DLD1 (cell line): ENCODE data around the gene TUBB4A.

Experiments
- in situ Hi-C: cut with HindIII; loops from 2 replicates; pipeline ENCODE4 v1.10.0; 2017; ENCODE audit warnings: low sequenced_read_pairs

TUBB4A gene

GRCh38 chr19:6498294-6499036 is 3.6 kb downstream of the TUBB4A start:
- in situ Hi-C loops, result no loop called here

GRCh38 chr19:6495947-6496346 is 6.2 kb downstream of the TUBB4A start:
- in situ Hi-C loops, result no loop called here

- in situ Hi-C loops, result no loop called here
Observed at GRCh38 chr19:6494438-6495036, 7.6 kb downstream of the TUBB4A start.

GRCh38 chr19:6491802-6492592 is 10.1 kb downstream of the TUBB4A start:
- in situ Hi-C loops, result no loop called here

- in situ Hi-C loops, result no loop called here
Observed at GRCh38 chr19:6490134-6490533, 12.0 kb downstream of the TUBB4A start.

- in situ Hi-C loops, result no loop called here
Observed at GRCh38 chr19:6489278-6490061, 12.6 kb downstream of the TUBB4A start.

- in situ Hi-C loops, result no loop called here
Observed at GRCh38 chr19:6484831-6485230, 17.3 kb downstream of the TUBB4A start.

- in situ Hi-C loops, result no loop called here
Observed at GRCh38 chr19:6484230-6484629, 17.9 kb downstream of the TUBB4A start.

GRCh38 chr19:6483235-6483634 is 18.9 kb downstream of the TUBB4A start:
- in situ Hi-C loops, result no loop called here

GRCh38 chr19:6482343-6482686 is 19.8 kb downstream of the TUBB4A start:
- in situ Hi-C loops, result no loop called here

- in situ Hi-C loops, result no loop called here
Observed at GRCh38 chr19:6481541-6482342, 20.4 kb downstream of the TUBB4A start, which contains the start of gene DENND1C. Gene DENND1C (minus strand): TSS chr19:6481787. CDS start chr19:6481695, 92 bp downstream.

GRCh38 chr19:6480848-6481415 is 21.2 kb downstream of the TUBB4A start:
- in situ Hi-C loops, result no loop called here

- in situ Hi-C loops, result no loop called here
Observed at GRCh38 chr19:6479836-6480398, 22.2 kb downstream of the TUBB4A start.

GRCh38 chr19:6478815-6479214 is 23.3 kb downstream of the TUBB4A start:
- in situ Hi-C loops, result no loop called here

GRCh38 chr19:6476896-6477431 is 25.1 kb downstream of the TUBB4A start:
- in situ Hi-C loops, result no loop called here

- in situ Hi-C loops, result no loop called here
Observed at GRCh38 chr19:6476155-6476895, 25.8 kb downstream of the TUBB4A start.

- in situ Hi-C loops, result no loop called here
Observed at GRCh38 chr19:6475321-6476108, 26.6 kb downstream of the TUBB4A start.

- in situ Hi-C loops, result no loop called here
Observed at GRCh38 chr19:6473647-6474046, 28.5 kb downstream of the TUBB4A start.
